GM23248 (cell line): ENCODE measurements around the gene POU3F2. TPM values are rescaled to one million over a fixed set of nuclear protein-coding genes. Genes with fewer than 3 reads are reported as not detected.

Experiments
- DNase-seq: peaks from one replicate; pipeline ENCODE4 v3.0.0-alpha.2; 2015
- H2AFZ ChIP-seq: fragments of 200-600 bp; sonication (generic); 2 replicates; pipeline ENCODE4 v1.6.1; 2016; ENCODE audit warnings: antibody characterized with exemption
- H3F3A ChIP-seq: fragments of 200-600 bp; sonication (generic); 2 replicates; pipeline ENCODE4 v1.6.1; 2016; ENCODE audit warnings: mild to moderate bottlenecking, antibody characterized with exemption, mixed run types; ENCODE audit not compliant: insufficient read depth
- H3K27ac ChIP-seq: fragments of 200-600 bp; sonication (generic); 2 replicates; pipeline ENCODE4 v1.5.1; 2016; ENCODE audit warnings: mild to moderate bottlenecking
- H3K27me3 ChIP-seq: fragments of 200-600 bp; sonication (generic); replicated peaks from 2 replicates; pipeline ENCODE4 v1.6.1; 2016; ENCODE audit warnings: mild to moderate bottlenecking; ENCODE audit not compliant: insufficient read depth
- H3K36me3 ChIP-seq: fragments of 200-600 bp; sonication (generic); 2 replicates; pipeline ENCODE4 v1.6.1; 2016; ENCODE audit warnings: low read depth, mild to moderate bottlenecking
- H3K4me1 ChIP-seq: fragments of 200-600 bp; sonication (generic); 2 replicates; pipeline ENCODE4 v1.6.1; 2016; ENCODE audit warnings: mild to moderate bottlenecking; ENCODE audit not compliant: insufficient read depth
- H3K4me2 ChIP-seq: fragments of 200-600 bp; sonication (generic); one replicate; pipeline ENCODE4 v1.6.1; 2016; ENCODE audit warnings: mild to moderate bottlenecking; ENCODE audit not compliant: unreplicated experiment
- H3K4me3 ChIP-seq: fragments of 200-600 bp; sonication (generic); 2 replicates; pipeline ENCODE4 v1.5.1; 2016; ENCODE audit warnings: mild to moderate bottlenecking
- H3K79me2 ChIP-seq: fragments of 200-600 bp; sonication (generic); 2 replicates; pipeline ENCODE4 v1.6.1; 2016; ENCODE audit warnings: mild to moderate bottlenecking; ENCODE audit not compliant: insufficient read depth
- H3K9ac ChIP-seq: fragments of 200-600 bp; sonication (generic); 2 replicates; pipeline ENCODE4 v1.6.1; 2016; ENCODE audit warnings: mild to moderate bottlenecking
- H3K9me2 ChIP-seq: fragments of 200-600 bp; sonication (generic); 2 replicates; pipeline ENCODE4 v1.6.1; 2016; ENCODE audit warnings: mixed run types, mild to moderate bottlenecking, moderate library complexity; ENCODE audit not compliant: insufficient read depth
- H3K9me3 ChIP-seq: fragments of 200-600 bp; sonication (generic); one replicate; pipeline ENCODE4 v1.6.1; 2017; ENCODE audit warnings: low read depth
- H4K20me1 ChIP-seq: fragments of 200-600 bp; sonication (generic); 2 replicates; pipeline ENCODE4 v1.6.0; 2016; ENCODE audit not compliant: insufficient read depth
- EZH2 ChIP-seq: fragments of 200-600 bp; sonication (generic); IDR thresholded peaks from 2 replicates; pipeline ENCODE4 v1.6.1; 2018; ENCODE audit warnings: antibody characterized with exemption, mild to moderate bottlenecking; ENCODE audit not compliant: insufficient read depth, poor library complexity, severe bottlenecking
- EZH2phosphoT487 ChIP-seq: fragments of 200-600 bp; sonication (generic); IDR thresholded peaks from 2 replicates; pipeline ENCODE4 v1.6.1; 2018; ENCODE audit warnings: antibody characterized with exemption, moderate library complexity, mild to moderate bottlenecking, low read depth; ENCODE audit not compliant: insufficient read depth
- WGBS, 2 experiments: methylation state at CpG; one replicate each; pipeline ENCODE4 v1.1.6; 2015 to 2017; ENCODE audit warnings: low lambda C conversion rate in 2 of 2, low coverage in 1 of 2; ENCODE audit errors: missing lambda C conversion rate in 2 of 2; 5-methylcytosine and 5-hydroxymethylcytosine counted together
- in situ Hi-C: fragments of 300-500 bp; cut with MboI; formaldehyde crosslinking; loops from 2 replicates; pipeline ENCODE4 v1.15.0; 2020
- polyA plus RNA-seq: library from polyadenylated mRNA; unstranded; fragments of >200 nt; fragmentation: Nextera tagmentation; extraction: Ambion mirVana; gene quantifications from 2 replicates; pipeline ENCODE4 v1.2.1, GENCODE V29; 2016
- total RNA-seq: library from RNA; depleted of rRNA; stranded (reverse); fragments of >200 nt; shearing (Covaris generic); gene quantifications from 2 replicates; pipeline ENCODE4 v1.2.3, GENCODE V29; 2014

Gene POU3F2
- total and polyA plus RNA-seq, 2 experiments from 2014 or later = 0.05 TPM; not detected in 1

- Histone ChIP-seq H2AFZ (no peak overlapping the region), H3K79me2 (no peaks in the 10 kb centered on the region), H3K27ac (no peak overlapping the region), H3K4me3 (no peak overlapping the region), H3F3A (0 out of 2 replicates have a peak, but pooled peaks cover 3% of the 10 kb centered on the region), H3K9me3 (no peaks in the 10 kb centered on the region), H3K9me2 (no peaks in the 10 kb centered on the region), H3K4me2 (no peak overlapping the region), H3K4me1 (0 out of 2 replicates have a peak, but pooled peaks cover 5% of the 10 kb centered on the region), H3K9ac (no peak overlapping the region), H3K27me3 (peaks cover 64% of the 10 kb centered on the region), H4K20me1 (no peaks in the 10 kb centered on the region), H3K36me3 (no peaks in the 10 kb centered on the region)
- DNase-seq = no peak
- peak; percentile 31 for TF ChIP-seq EZH2
- 0 out of 2 replicates have a peak, but pooled peaks have one; percentile 37 for TF ChIP-seq EZH2phosphoT487
- WGBS, 2 experiments = 25 to 28% methylated on average over 23 of the region's 23 CpGs
- in situ Hi-C loops = loop anchor here (25.0 kb wide), 1 partner anchor 1349 kb away; no protein-coding TSS in a partner anchor
Measured at GRCh38 chr6:98836025-98836961, 1.9 kb downstream of the POU3F2 start.

- Histone ChIP-seq H3K9ac (no peak overlapping the region), H3K4me1 (0 out of 2 replicates have a peak, but pooled peaks cover 5% of the 10 kb centered on the region), H3K27me3 (peaks cover 62% of the 10 kb centered on the region), H3K79me2 (no peaks in the 10 kb centered on the region), H3K4me3 (no peak overlapping the region), H3K4me2 (no peak overlapping the region), H3K27ac (no peak overlapping the region), H2AFZ (no peak overlapping the region), H3F3A (0 out of 2 replicates have a peak, but pooled peaks cover 3% of the 10 kb centered on the region), H3K9me2 (no peaks in the 10 kb centered on the region), H3K36me3 (no peaks in the 10 kb centered on the region), H3K9me3 (no peaks in the 10 kb centered on the region), H4K20me1 (no peaks in the 10 kb centered on the region)
- DNase-seq = no peak
- TF ChIP-seq EZH2phosphoT487 = no peak
- TF ChIP-seq EZH2 = no peak
- 76 to 81% methylated on average over 9 of the region's 9 CpGs for WGBS, 2 experiments
- in situ Hi-C loops = loop anchor here (25.0 kb wide), 1 partner anchor 1350 kb away; no protein-coding TSS in a partner anchor
Measured at GRCh38 chr6:98836962-98837944, 2.9 kb downstream of the POU3F2 start.

DNA sequence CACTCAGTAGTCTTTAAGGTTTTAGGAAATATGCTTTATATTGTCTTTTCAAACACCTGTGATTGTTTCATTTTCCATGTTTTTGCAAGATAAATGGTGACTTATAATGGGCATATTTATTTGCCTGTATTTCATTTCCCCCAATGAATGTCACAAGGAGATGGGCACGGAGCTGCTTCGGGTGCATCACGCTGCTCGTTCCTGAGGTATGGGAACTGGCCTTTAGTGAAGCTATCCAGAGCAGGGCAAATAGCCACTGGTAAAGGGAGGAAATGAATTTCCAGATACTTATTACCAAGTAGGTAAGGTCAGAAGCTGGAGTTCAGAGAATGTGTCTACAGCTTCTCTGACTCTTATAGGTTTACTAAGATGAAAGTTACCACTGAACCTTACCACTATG lies 3.7 kb downstream of the POU3F2 start:
- no peak for DNase-seq
- Histone ChIP-seq H3K36me3 (no peaks in the 10 kb centered on the region), H4K20me1 (no peaks in the 10 kb centered on the region), H3K9ac (no peak overlapping the region), H3K4me2 (no peak overlapping the region), H2AFZ (no peak overlapping the region), H3K4me3 (no peak overlapping the region), H3K27ac (no peak overlapping the region), H3K79me2 (no peaks in the 10 kb centered on the region), H3F3A (0 out of 2 replicates have a peak, but pooled peaks cover 3% of the 10 kb centered on the region), H3K9me3 (no peaks in the 10 kb centered on the region), H3K4me1 (0 out of 2 replicates have a peak, but pooled peaks cover 3% of the 10 kb centered on the region), H3K27me3 (peaks cover 62% of the 10 kb centered on the region), H3K9me2 (no peaks in the 10 kb centered on the region)
- in situ Hi-C loops = loop anchor here (25.0 kb wide), 1 partner anchor 1351 kb away; no protein-coding TSS in a partner anchor
- WGBS, 2 experiments = 87 to 88% methylated on average over 4 of the region's 4 CpGs
- TF ChIP-seq EZH2phosphoT487 (no peak), EZH2 (no peak)

DNA sequence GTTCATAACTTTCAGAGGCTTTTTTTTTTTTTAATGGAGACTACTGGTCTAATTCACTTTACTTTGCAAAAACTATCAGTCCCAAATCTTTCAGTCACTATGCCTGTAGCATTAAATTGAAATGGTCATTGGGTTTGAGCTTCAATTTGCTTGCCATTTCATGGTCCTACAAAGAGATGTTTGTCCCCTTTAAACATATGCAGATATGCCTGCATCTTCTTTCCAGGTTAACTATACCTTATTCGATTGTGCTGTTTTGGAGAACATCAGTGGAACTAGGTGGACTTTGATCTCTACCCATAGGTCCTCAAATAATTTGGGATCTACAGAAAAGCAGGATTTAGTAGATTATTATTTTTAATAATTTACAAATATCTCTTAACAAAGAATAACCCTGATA lies 4.6 kb downstream of the POU3F2 start:
- Histone ChIP-seq H3K9ac (no peak overlapping the region), H3K4me3 (no peak overlapping the region), H2AFZ (no peak overlapping the region), H3K9me3 (no peaks in the 10 kb centered on the region), H3F3A (no peaks in the 10 kb centered on the region), H3K4me1 (no peaks in the 10 kb centered on the region), H3K36me3 (no peaks in the 10 kb centered on the region), H3K27ac (no peak overlapping the region), H3K9me2 (no peaks in the 10 kb centered on the region), H3K79me2 (no peaks in the 10 kb centered on the region), H3K27me3 (peaks cover 64% of the 10 kb centered on the region), H3K4me2 (no peak overlapping the region), H4K20me1 (no peaks in the 10 kb centered on the region)
- TF ChIP-seq EZH2 (no peak), EZH2phosphoT487 (no peak)
- DNase-seq = no peak
- 50 to 53% methylated on average over 1 of the region's 1 CpG for WGBS, 2 experiments
- in situ Hi-C loops = loop anchor here (25.0 kb wide), 1 partner anchor 1352 kb away; no protein-coding TSS in a partner anchor
